Measurements from ENCODE around the gene MYO1A. TPM values are rescaled to one million over a fixed set of nuclear protein-coding genes. Genes with fewer than 3 reads are reported as not detected.
"Not testable (repeated sequence)": the region's sequence is repeated elsewhere in the genome, so short reads cannot be mapped to it uniquely, and the experiment has no call there.

Gene MYO1A
- total and polyA plus RNA-seq, 9 donors, result 0.05 to 11.0 (median 0.18) TPM

- Histone ChIP-seq H3K36me3 (ENCODE audit: control insufficient read depth, insufficient read depth, low read length) (peaks cover 22% of the 10 kb centered on the region), H3K27ac (ENCODE audit: low read length) (no peak overlapping the region), H3K4me1 (ENCODE audit: control insufficient read depth, insufficient read depth, low read length) (peaks cover 3% of the 10 kb centered on the region), H3K27me3 (ENCODE audit: control insufficient read depth, insufficient read depth, low read length) (no peaks in the 10 kb centered on the region), H3K9me3 (replicated peaks; ENCODE audit: control insufficient read depth, low read depth, low read length) (no peaks in the 10 kb centered on the region), H3K4me3 (ENCODE audit: low read length) (no peak overlapping the region)
- no CpG with 5 or more reads among the region's 2 CpGs for WGBS (ENCODE audit: insufficient coverage)
- DNase-seq, result no peak
Observed at GRCh38 chr12:57066245-57066644, 16.3 kb upstream of the MYO1A start.

- DNase-seq, result peak; percentile 36
- H3K27ac ChIP-seq (ENCODE audit: low read length), result no peak overlapping the region
- peaks cover 27% of the 10 kb centered on the region for H3K36me3 ChIP-seq (ENCODE audit: control insufficient read depth, insufficient read depth, low read length)
- no peak overlapping the region for H3K4me3 ChIP-seq (ENCODE audit: low read length)
- H3K4me1 ChIP-seq (ENCODE audit: control insufficient read depth, insufficient read depth, low read length), result no peaks in the 10 kb centered on the region
- no peaks in the 10 kb centered on the region for H3K27me3 ChIP-seq (ENCODE audit: control insufficient read depth, insufficient read depth, low read length)
- no peaks in the 10 kb centered on the region for H3K9me3 ChIP-seq (replicated peaks; ENCODE audit: control insufficient read depth, low read depth, low read length)
- no CpG with 5 or more reads among the region's 5 CpGs for WGBS (ENCODE audit: insufficient coverage)
Observed at GRCh38 chr12:57063991-57064685, 14.2 kb upstream of the MYO1A start.

- Histone ChIP-seq H3K36me3 (ENCODE audit: control insufficient read depth, insufficient read depth, low read length) (peaks cover 33% of the 10 kb centered on the region), H3K4me3 (ENCODE audit: low read length) (no peak overlapping the region), H3K9me3 (replicated peaks; ENCODE audit: control insufficient read depth, low read depth, low read length) (no peaks in the 10 kb centered on the region), H3K27me3 (ENCODE audit: control insufficient read depth, insufficient read depth, low read length) (no peaks in the 10 kb centered on the region), H3K27ac (ENCODE audit: low read length) (no peak overlapping the region), H3K4me1 (ENCODE audit: control insufficient read depth, insufficient read depth, low read length) (no peaks in the 10 kb centered on the region)
- DNase-seq, result no peak
- 100% methylated on average over 1 of the region's 1 CpG for WGBS (ENCODE audit: insufficient coverage)
Observed at GRCh38 chr12:57058454-57058853, 8.5 kb upstream of the MYO1A start.

GRCh38 chr12:57057067-57057751 is 7.3 kb upstream of the MYO1A start:
- WGBS (ENCODE audit: insufficient coverage), result 100% methylated on average over 1 of the region's 6 CpGs
- no peaks in the 10 kb centered on the region for H3K27me3 ChIP-seq (ENCODE audit: control insufficient read depth, insufficient read depth, low read length)
- no peaks in the 10 kb centered on the region for H3K4me1 ChIP-seq (ENCODE audit: control insufficient read depth, insufficient read depth, low read length)
- no peak for DNase-seq
- no peaks in the 10 kb centered on the region for H3K9me3 ChIP-seq (replicated peaks; ENCODE audit: control insufficient read depth, low read depth, low read length)
- no peak overlapping the region for H3K27ac ChIP-seq (ENCODE audit: low read length)
- no peak overlapping the region for H3K4me3 ChIP-seq (ENCODE audit: low read length)
- H3K36me3 ChIP-seq (ENCODE audit: control insufficient read depth, insufficient read depth, low read length), result peaks cover 29% of the 10 kb centered on the region

- H3K27me3 ChIP-seq (ENCODE audit: control insufficient read depth, insufficient read depth, low read length), result no peaks in the 10 kb centered on the region
- WGBS (ENCODE audit: insufficient coverage), result 80% methylated on average over 1 of the region's 3 CpGs
- no peak for DNase-seq
- no peaks in the 10 kb centered on the region for H3K9me3 ChIP-seq (replicated peaks; ENCODE audit: control insufficient read depth, low read depth, low read length)
- H3K27ac ChIP-seq (ENCODE audit: low read length), result no peak overlapping the region
- no peak overlapping the region for H3K4me3 ChIP-seq (ENCODE audit: low read length)
- H3K4me1 ChIP-seq (ENCODE audit: control insufficient read depth, insufficient read depth, low read length), result no peaks in the 10 kb centered on the region
- H3K36me3 ChIP-seq (ENCODE audit: control insufficient read depth, insufficient read depth, low read length), result peaks cover 29% of the 10 kb centered on the region
Observed at GRCh38 chr12:57055824-57056223, 5.9 kb upstream of the MYO1A start.

GRCh38 chr12:57053901-57054300 is 4.0 kb upstream of the MYO1A start:
- not testable (repeated sequence) for DNase-seq; H3K9me3 ChIP-seq (replicated peaks; ENCODE audit: control insufficient read depth, low read depth, low read length); H3K4me3 ChIP-seq (ENCODE audit: low read length); H3K4me1 ChIP-seq (ENCODE audit: control insufficient read depth, insufficient read depth, low read length); H3K27me3 ChIP-seq (ENCODE audit: control insufficient read depth, insufficient read depth, low read length); H3K27ac ChIP-seq (ENCODE audit: low read length)
- WGBS (ENCODE audit: insufficient coverage), result no CpG with 5 or more reads among the region's 4 CpGs
- H3K36me3 ChIP-seq (ENCODE audit: control insufficient read depth, insufficient read depth, low read length), result peaks cover 12% of the 10 kb centered on the region

- H3K27me3 ChIP-seq (ENCODE audit: control insufficient read depth, insufficient read depth, low read length); H3K9me3 ChIP-seq (replicated peaks; ENCODE audit: control insufficient read depth, low read depth, low read length); H3K4me1 ChIP-seq (ENCODE audit: control insufficient read depth, insufficient read depth, low read length); H3K36me3 ChIP-seq (ENCODE audit: control insufficient read depth, insufficient read depth, low read length); H3K4me3 ChIP-seq (ENCODE audit: low read length); DNase-seq; H3K27ac ChIP-seq (ENCODE audit: low read length): not testable (repeated sequence)
- no CpG with 5 or more reads among the region's 4 CpGs for WGBS (ENCODE audit: insufficient coverage)
Observed at GRCh38 chr12:57053146-57053545, 3.2 kb upstream of the MYO1A start.

- WGBS (ENCODE audit: insufficient coverage), result no CpG with 5 or more reads among the region's 1 CpG
- no peaks in the 10 kb centered on the region for H3K36me3 ChIP-seq (ENCODE audit: control insufficient read depth, insufficient read depth, low read length)
- H3K9me3 ChIP-seq (replicated peaks; ENCODE audit: control insufficient read depth, low read depth, low read length), result no peaks in the 10 kb centered on the region
- DNase-seq, result no peak
- peaks cover 16% of the 10 kb centered on the region for H3K4me1 ChIP-seq (ENCODE audit: control insufficient read depth, insufficient read depth, low read length)
- H3K27ac ChIP-seq (ENCODE audit: low read length), result no peak overlapping the region
- peaks cover 2% of the 10 kb centered on the region for H3K27me3 ChIP-seq (ENCODE audit: control insufficient read depth, insufficient read depth, low read length)
- H3K4me3 ChIP-seq (ENCODE audit: low read length), result no peak overlapping the region
Observed at GRCh38 chr12:57051011-57051410, 1.1 kb upstream of the MYO1A start.

- no peak for DNase-seq
- Histone ChIP-seq H3K36me3 (ENCODE audit: control insufficient read depth, insufficient read depth, low read length) (no peaks in the 10 kb centered on the region), H3K9me3 (replicated peaks; ENCODE audit: control insufficient read depth, low read depth, low read length) (no peaks in the 10 kb centered on the region), H3K4me1 (ENCODE audit: control insufficient read depth, insufficient read depth, low read length) (peaks cover 16% of the 10 kb centered on the region), H3K27me3 (ENCODE audit: control insufficient read depth, insufficient read depth, low read length) (peaks cover 2% of the 10 kb centered on the region), H3K4me3 (ENCODE audit: low read length) (no peak overlapping the region), H3K27ac (ENCODE audit: low read length) (no peak overlapping the region)
- WGBS (ENCODE audit: insufficient coverage), result 80% methylated on average over 1 of the region's 4 CpGs
Observed at GRCh38 chr12:57049119-57049446, 846 bp downstream of the MYO1A start.

- no CpG with 5 or more reads among the region's 1 CpG for WGBS (ENCODE audit: insufficient coverage)
- no peak overlapping the region for H3K4me3 ChIP-seq (ENCODE audit: low read length)
- DNase-seq, result no peak
Observed at GRCh38 chr12:57048423-57049118, 1.4 kb downstream of the MYO1A start.

More at GRCh38 chr12:57048423-57049118, 1.4 kb downstream of the MYO1A start:
- peaks cover 16% of the 10 kb centered on the region for H3K4me1 ChIP-seq (ENCODE audit: control insufficient read depth, insufficient read depth, low read length)
- H3K9me3 ChIP-seq (replicated peaks; ENCODE audit: control insufficient read depth, low read depth, low read length), result no peaks in the 10 kb centered on the region
- H3K27ac ChIP-seq (ENCODE audit: low read length), result no peak overlapping the region
- H3K27me3 ChIP-seq (ENCODE audit: control insufficient read depth, insufficient read depth, low read length), result peaks cover 2% of the 10 kb centered on the region
- H3K36me3 ChIP-seq (ENCODE audit: control insufficient read depth, insufficient read depth, low read length), result no peaks in the 10 kb centered on the region
